ENCODE results near the gene TTC9B. TPM values are rescaled to one million over a fixed set of nuclear protein-coding genes. Genes with fewer than 3 reads are reported as not detected.

Gene TTC9B
- total and polyA plus RNA-seq, 2 of the 4 experiments (the other 2 are of a cell fraction) = not detected

DNA sequence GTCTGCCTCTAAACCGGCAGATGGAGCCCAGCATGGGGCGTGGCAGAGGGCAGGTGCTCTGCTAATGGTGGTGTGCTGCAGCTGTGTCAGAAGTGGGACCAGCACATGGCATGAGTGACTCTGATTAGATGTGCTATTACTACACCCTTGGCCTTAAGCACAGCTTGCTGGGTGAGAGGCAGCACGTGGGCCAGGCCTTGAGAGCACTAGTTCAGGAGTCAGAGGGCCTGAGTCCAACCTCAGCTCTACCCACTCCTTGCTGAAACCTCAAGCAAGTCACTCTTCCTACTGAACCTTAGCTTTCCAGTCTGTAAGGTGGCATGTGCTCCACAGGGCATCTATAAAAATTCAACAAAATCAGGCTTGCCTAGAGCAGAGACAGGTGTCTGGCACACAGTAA lies 44.2 kb upstream of the TTC9B start:
- H3K36me3 ChIP-seq (ENCODE audit: control insufficient read depth, insufficient read depth, low read length) = peaks cover 24% of the 10 kb centered on the region
- no peak overlapping the region for H4K8ac ChIP-seq (ENCODE audit: low read depth in 2 of 2, low read length in 2 of 2)
- H3K23ac ChIP-seq (ENCODE audit: low read depth, low read length) = no peak overlapping the region
- H3K27ac ChIP-seq (ENCODE audit: insufficient read depth, low read length) = no peak overlapping the region
- POLR2A ChIA-PET (ENCODE audit: unreplicated experiment) = no interaction called here
- H4K5ac ChIP-seq (ENCODE audit: low read depth, low read length) = no peak overlapping the region
- BruUV-seq (replicated peaks) = no TSS peak
- H3K79me1 ChIP-seq (ENCODE audit: low read depth in 1 of 2, low read length in 2 of 2) = peaks cover 24 to 84% of the 10 kb centered on the region in 2 experiments
- H2BK15ac ChIP-seq (ENCODE audit: low read depth, low read length) = no peak overlapping the region
- in situ Hi-C loops (cut with MboI; ENCODE audit: low sequenced_read_pairs) (no loop called here), intact Hi-C loops (cut with micrococcal nuclease) (no loop called here), dilution Hi-C loops (cut with HindIII; ENCODE audit: low sequenced_read_pairs, unreplicated experiment) (no loop called here)
- CTCF ChIA-PET = no interaction called here
- no peak overlapping the region for H3K9ac ChIP-seq (ENCODE audit: low read depth, low read length)
- peaks cover 67% of the 10 kb centered on the region for H4K20me1 ChIP-seq (ENCODE audit: insufficient read depth, low read length)
- H2AFZ ChIP-seq (replicated peaks; ENCODE audit: low read length, poor library complexity) = peak overlapping the region; percentile 21
- TF ChIP-seq RCOR1 (IDR thresholded peaks at IDR 0.05; ENCODE audit: insufficient replicate concordance, low read length) (no peak), USF2 (IDR thresholded peaks at IDR 0.05; ENCODE audit: low read depth, low read length) (no peak), POLR2A (IDR thresholded peaks at IDR 0.05; ENCODE audit: low read depth, low read length) (no peak), BHLHE40 (IDR thresholded peaks at IDR 0.05; ENCODE audit: low read depth, low read length) (no peak), CHD1 (IDR thresholded peaks at IDR 0.05; ENCODE audit: low read depth, low read length) (no peak), CTCF (conservative IDR thresholded peaks at IDR 0.05; ENCODE audit: low read depth, low read length) (no peak), RAD21 (IDR thresholded peaks at IDR 0.05; ENCODE audit: low read length) (no peak), MXI1 (IDR thresholded peaks at IDR 0.05; ENCODE audit: borderline replicate concordance, low read depth, low read length) (no peak), SMC3 (IDR thresholded peaks at IDR 0.05; ENCODE audit: low read depth, low read length) (no peak), FOS (IDR thresholded peaks at IDR 0.05; ENCODE audit: low read depth, low read length) (no peak), CEBPB (IDR thresholded peaks at IDR 0.05; ENCODE audit: low read depth, low read length) (no peak), MAFK (IDR thresholded peaks at IDR 0.05; ENCODE audit: low read depth, low read length) (no peak)
- TF ChIP-seq, protein P1, sequence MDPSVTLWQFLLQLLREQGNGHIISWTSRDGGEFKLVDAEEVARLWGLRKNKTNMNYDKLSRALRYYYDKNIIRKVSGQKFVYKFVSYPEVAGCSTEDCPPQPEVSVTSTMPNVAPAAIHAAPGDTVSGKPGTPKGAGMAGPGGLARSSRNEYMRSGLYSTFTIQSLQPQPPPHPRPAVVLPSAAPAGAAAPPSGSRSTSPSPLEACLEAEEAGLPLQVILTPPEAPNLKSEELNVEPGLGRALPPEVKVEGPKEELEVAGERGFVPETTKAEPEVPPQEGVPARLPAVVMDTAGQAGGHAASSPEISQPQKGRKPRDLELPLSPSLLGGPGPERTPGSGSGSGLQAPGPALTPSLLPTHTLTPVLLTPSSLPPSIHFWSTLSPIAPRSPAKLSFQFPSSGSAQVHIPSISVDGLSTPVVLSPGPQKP (IDR thresholded peaks at IDR 0.05; ENCODE audit: borderline replicate concordance, low read depth, low read length) = no peak
- no peak overlapping the region for H2BK120ac ChIP-seq (ENCODE audit: low read depth, low read length)
- DNase-seq = no peak
- no peaks in the 10 kb centered on the region for H3K27me3 ChIP-seq (ENCODE audit: control insufficient read depth, insufficient read depth, low read length)
- H3K9me3 ChIP-seq (ENCODE audit: control insufficient read depth, insufficient read depth, low read length) = no peaks in the 10 kb centered on the region
- no peak overlapping the region for H3K56ac ChIP-seq (ENCODE audit: extremely low read depth, insufficient read depth, low read length)
- H3K9me1 ChIP-seq (ENCODE audit: insufficient read depth, low read length) = peaks cover 15% of the 10 kb centered on the region
- no peak overlapping the region for H3K4me2 ChIP-seq (ENCODE audit: low read depth, low read length)
- no peak overlapping the region for H3K4me3 ChIP-seq (ENCODE audit: insufficient read depth, low read depth, low read length)
- peaks cover 2% of the 10 kb centered on the region; the same call in 1 of the 2 replicates for H3K4me1 ChIP-seq (ENCODE audit: control insufficient read depth, insufficient read depth, low read length)
- no peak overlapping the region for H2BK5ac ChIP-seq (ENCODE audit: low read depth, low read length, poor library complexity, severe bottlenecking)
- H2BK20ac ChIP-seq (ENCODE audit: low read depth, low read length) = no peak overlapping the region
- H2AK9ac ChIP-seq (replicated peaks; ENCODE audit: low read depth, low read length, poor library complexity) = peak overlapping the region; percentile 78
- H3K18ac ChIP-seq (ENCODE audit: low read depth, low read length) = no peak overlapping the region
- no peak overlapping the region for H3K14ac ChIP-seq (replicated peaks; ENCODE audit: low read depth, low read length)
- H4K91ac ChIP-seq (ENCODE audit: insufficient read depth, low read depth, low read length) = no peak overlapping the region
- H3K4ac ChIP-seq (ENCODE audit: low read depth, low read length) = no peak overlapping the region
- ATAC-seq (ENCODE audit: low read depth) = no peak
- no peak overlapping the region for H2AK5ac ChIP-seq (ENCODE audit: low read depth, low read length)
- no CpG with 5 or more reads among the region's 3 CpGs for WGBS, 2 experiments (ENCODE audit: extremely low coverage in 2 of 2, insufficient read length in 1 of 2)
